GM19238 (cell line): Measurements from ENCODE around the gene SH3GL2.

Experiments used
- DNase-seq: peaks from one replicate; pipeline ENCODE4 v3.0.0; 2011; ENCODE audit warnings: low spot score; ENCODE audit not compliant: insufficient read length

The SH3GL2 gene

DNA sequence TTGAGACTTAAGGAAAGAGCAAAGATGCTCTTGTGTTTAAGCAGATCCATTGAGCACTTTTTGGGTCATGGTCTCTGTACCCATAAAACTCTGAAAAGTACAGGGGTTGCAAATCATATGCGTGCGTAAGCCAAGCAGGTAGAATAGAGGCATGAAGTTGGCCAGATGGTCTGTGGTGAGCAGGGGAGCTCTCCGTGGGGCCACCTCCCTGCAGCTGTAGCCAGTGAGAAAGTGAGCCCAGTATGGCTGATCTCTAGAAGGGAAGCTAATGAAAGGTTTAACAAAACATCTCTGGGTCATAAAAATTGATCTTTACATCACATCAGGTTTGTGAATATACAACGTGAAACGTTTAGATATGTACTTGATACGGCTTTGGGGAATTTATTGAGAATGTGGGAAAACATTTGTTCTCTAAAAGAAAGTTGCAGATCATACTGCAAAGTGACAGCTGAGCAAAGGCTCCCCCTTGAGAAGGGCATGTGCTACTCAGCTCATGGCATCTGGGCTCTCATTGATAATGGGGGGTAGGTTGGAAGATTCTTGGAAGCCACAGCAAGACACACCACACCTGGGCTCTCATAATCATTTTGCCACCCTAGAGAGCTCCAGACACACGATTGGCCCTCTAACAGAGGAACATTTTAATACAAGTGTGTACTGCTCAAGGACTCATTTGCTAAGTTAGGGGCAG, 30.6 kb downstream of the SH3GL2 start:
- DNase-seq, result no peak

DNA sequence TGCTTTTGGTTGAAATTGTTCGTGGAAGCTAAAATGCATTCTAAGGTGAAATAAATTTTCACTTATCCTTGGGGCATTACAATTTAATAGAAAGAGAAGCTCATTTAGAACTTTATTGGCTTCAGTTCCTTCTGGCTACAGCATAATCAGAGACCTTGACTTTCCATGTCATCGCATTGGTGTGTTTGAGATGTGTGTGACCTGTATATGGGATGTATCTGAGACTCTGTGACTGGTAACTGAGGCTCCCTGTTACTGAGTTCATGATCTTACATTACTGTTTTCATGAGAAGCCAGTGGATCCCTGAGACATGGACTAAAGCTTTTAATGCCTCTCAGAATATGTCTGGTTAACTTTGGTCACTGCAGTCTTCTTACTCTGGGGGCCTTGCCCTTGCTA, 32.5 kb downstream of the SH3GL2 start:
- DNase-seq, result no peak

DNA sequence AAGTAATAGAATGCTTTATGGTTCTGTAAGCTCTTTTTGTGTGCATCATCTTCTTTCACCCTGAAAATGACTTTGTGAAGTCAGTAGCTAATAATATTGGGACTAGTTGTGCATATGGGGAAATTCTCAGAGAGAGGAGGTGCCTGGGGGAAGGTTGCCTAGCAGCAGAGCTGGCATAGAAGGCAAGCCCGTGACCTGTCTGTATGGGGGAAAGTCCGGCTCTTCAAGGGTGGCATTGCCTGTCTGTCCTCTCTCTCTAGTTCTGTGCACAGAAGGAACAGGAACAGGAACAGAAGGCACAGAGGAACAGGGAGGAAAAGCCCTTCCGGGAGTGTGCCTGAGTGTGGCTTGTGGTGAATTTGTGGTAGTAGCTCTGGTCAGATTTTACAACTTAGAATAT, 33.1 kb downstream of the SH3GL2 start:
- DNase-seq, result no peak

DNA sequence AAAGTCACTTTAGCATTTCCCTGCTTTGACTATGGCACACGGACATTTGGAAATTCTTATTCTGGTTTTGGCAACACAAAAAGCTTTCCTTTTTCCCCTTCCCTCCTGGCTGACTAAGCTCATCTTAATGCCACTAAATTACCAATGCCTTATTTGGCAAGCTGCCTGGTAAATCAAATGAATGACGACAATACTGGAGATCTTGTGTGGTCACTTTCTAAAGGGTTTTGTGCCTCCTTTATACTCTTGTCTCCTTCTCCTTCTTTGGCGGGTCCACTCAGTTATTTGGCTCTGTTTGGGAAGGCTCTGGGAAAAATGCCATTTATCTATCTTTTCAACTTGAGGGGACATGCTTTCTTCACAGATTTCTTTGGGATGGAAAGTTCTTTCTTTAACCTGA, 34.9 kb downstream of the SH3GL2 start:
- DNase-seq, result no peak

DNA sequence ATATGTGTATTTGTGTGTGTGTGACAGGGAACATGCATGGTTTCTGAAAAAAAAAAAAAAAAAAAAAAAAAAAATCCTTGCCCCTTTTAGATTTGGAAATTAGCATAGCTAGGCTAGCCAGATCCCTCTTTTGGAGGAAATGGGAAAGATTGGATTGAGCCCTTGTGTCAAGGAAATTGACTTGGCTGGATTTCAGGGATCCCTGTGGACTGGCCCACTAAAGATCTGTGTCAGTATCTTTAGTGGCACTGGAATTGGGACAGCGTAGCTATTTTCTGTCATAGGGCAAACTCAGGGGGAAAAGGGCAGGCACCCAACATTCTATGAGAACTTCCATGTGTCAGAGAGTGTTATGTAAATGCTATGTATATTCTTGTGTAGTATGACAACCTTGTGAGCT, 35.4 kb downstream of the SH3GL2 start:
- DNase-seq, result no peak

DNA sequence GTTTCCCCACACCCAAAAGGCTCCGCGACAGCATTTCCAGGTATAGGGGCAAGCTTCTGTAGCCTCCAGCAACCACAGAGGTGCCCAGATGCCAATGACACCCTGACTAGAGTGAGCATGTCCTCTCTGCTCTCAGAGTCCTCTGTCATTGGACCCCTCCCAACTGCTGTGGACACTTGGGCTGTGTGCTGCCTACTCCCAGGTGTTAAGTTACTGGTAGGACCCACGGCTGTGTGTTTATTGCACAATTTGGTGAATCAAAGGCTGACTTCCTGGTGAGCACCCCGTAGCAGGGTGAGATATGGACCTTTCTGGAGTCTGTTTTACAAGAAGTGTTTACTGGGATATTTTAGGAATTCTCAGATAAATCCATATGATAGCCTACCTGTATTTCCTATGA, 36.0 kb downstream of the SH3GL2 start:
- no peak for DNase-seq

DNA sequence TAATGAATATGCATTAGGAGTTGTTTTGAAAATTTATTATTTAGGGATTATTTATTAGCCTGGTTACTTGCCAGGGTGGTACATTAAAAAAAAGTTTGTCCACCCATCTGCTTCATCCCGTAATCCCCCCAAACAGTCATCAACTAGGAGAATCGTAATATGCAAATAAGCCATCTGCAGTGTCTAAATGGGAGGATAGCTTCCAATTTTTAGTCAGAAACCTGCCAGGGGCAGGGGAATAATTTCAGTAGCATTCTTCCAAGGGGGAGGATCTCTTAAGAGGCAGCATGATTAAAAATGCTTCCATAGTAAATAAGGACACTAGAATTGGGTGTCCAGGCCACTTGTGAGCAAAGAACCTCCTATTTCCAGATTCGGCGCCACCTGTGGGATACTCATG, 43.3 kb downstream of the SH3GL2 start:
- DNase-seq, result no peak

DNA sequence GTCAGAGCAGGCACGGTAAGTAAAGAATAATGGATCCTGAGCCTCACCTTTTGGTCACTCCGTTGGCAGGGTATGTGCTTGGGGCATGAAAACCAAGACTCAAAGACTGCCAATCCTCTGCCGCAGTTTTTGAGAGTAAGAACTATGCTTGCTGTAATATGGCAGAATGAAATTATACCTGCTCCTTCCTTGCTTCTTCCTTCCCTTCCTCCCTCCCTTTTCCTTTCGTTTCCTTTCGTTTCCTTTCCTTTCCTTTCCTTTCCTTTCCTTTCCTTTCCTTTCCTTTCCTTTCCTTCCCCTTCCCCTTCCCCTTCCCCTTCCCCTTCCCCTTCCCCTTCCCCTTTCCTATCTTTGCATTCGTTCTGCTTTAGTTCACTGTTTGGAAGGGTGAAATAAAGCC, 43.9 kb downstream of the SH3GL2 start:
- no peak for DNase-seq

DNA sequence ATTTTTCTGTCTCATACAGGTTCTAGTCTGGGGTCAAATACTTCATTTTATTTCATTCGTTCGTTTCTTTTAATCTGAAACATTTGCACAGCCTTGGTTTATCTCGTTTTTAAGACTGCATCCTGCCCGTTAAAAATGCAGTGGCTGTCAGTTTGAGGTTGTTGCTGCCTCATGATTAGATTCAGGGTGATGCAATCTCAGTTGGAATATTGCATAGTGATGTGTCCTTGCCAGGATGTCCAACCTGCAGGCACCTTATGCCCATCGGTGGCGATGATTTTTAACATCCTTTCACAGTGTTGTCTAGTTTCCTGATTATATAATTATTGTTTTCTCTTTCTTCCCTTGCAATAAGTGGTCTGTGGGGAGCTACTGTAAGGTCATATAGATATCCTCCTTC, 45.1 kb downstream of the SH3GL2 start:
- no peak for DNase-seq

DNA sequence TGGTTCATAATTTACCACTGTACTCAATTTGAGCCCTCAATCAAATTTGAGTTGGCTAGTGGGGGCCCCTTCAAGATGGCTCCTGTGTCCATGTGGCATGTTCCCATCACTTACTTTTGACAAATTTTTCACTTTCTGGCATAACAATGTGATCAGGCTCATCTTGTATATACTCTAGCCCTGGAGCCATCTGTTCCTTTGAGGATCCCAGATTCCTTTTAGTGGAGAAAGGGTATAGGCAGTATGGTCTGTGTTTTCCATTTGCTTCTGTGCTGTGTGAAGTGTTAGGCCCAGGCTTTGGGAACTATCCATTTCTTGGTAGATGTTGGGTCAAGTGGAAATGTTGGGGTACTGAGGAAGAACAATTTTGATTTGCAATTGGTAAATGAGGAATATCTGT, 45.7 kb downstream of the SH3GL2 start:
- no peak for DNase-seq

DNA sequence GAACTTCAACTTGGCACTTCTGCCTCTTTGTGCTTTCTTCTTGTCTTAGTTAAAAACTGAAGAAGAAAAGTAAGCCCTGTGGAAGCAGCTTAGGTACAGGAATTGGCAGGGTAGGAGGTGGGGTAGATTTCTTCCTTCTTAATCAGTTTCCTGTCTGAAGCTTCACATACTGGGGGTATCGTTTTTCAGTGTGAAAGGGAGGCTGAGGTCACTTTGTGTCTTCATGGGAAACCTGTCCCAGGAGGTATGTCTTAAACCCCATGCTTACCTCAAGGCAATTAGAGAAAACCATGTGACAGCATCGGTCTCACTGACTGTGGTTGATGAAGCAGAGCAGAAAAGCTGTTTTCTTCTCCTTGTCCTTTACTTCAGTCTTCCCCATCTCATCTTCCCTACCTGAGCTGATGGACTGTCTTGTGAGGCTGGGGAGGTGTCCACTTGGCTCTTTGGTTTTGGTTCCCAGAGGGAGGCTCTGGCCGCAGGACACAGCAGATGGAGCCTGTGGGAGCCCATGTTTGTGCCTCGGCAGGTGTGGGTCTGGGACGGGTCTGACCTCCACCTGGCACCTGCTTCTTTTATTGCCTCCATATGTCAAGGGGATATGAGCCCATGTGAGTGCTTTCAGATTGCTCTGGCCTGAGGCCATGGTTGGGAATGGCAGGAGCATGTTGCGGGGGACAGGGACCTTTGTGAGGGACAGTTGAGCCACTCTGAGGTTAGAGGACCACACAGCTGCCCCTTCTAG, 47.0 kb downstream of the SH3GL2 start:
- DNase-seq, result no peak

DNA sequence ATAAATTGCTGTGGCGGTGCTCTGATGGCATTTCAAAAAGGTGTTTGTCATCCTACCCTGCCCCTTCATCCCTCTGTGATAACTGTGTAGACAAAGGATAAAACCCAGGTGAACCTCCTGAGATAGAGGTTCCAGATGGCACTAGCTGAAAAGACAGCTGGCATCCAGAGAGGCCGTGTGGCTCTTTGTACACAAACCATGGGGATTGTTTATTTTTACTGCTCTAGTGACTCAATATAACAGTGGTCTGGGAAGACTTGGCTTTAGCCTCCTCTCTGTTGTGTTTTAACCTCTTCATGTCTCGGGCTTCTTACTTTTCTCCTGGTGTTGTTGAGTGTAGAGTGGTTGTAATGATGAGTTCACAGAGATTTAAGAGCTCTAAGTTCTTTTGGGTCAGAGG, 48.8 kb downstream of the SH3GL2 start:
- DNase-seq, result no peak

DNA sequence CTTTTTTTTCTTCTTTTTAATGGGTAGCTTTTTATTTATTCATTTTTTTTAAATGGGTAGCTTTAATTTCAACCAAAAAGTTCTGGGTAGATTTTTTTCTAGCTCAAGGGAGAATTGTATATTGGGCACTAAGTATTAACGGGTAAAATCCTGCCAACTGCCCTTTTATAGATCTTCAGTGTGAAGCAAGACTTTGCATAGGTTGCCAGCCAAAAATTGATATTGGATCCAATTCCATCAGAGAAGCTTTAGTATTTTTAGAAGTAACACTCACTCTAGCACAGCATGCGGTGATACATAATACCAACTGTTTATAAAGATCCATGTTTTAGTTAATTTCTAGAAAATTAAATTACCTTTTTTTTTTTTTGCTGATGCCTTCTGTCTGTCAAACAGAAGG, 49.8 kb downstream of the SH3GL2 start:
- no peak for DNase-seq

DNA sequence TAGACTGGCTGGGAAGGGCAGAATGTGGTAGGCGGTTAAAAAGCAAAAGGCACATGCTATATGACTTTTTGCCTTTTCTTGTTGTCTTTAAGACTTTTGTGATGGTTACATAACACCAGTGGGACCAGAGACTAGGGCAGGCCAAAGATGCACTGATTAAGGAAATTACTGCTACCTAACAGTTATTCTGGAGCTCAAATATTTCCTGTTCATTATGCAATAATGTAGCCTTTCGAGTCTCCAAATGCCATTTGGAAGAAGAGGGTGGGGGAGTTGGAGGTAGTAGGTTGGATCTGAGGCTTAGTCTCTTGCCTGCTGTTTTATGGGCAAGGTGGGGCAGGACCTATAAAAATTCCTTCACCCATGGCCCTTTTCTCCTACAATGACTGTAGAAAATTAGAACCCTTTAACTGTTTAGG, 51.7 kb downstream of the SH3GL2 start:
- DNase-seq, result no peak

DNA sequence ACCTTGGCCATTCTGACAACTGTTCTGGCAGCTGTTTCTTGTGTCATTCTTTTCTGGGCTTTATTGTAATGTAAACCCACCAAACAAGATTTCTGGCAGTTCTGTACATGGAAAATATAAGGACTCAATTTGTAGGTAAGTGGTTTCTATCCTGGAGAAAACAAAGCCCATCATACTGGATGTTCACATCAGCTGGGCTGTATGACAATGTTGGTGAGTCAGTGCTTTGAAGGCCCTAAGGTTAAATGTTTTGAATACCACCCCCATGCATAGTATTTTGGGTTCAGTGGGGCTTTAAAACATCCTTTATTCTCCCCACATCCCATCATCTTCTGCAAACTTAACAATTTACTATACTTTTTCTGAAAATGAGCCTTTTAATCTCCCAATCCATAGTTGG, 52.5 kb downstream of the SH3GL2 start:
- no peak for DNase-seq

DNA sequence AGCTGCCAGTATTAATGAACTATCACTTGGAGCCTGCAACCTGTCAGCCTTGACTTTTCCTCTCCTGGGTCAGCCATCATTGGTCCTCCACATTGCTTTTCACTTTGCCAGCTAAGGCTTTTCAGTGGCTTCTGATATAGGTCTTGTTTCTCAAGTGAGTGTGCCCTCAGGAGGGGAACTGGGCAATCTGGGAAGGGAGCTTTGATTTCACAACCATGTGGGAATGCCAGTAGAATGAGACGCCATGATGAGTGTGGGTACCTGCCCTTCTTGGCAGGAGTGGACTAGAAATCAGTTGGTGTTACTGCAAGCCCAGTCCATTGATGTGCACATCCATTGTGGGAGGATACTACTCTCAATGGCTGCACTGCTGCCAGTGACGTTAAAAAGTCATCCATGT, 54.1 kb downstream of the SH3GL2 start:
- DNase-seq, result no peak

DNA sequence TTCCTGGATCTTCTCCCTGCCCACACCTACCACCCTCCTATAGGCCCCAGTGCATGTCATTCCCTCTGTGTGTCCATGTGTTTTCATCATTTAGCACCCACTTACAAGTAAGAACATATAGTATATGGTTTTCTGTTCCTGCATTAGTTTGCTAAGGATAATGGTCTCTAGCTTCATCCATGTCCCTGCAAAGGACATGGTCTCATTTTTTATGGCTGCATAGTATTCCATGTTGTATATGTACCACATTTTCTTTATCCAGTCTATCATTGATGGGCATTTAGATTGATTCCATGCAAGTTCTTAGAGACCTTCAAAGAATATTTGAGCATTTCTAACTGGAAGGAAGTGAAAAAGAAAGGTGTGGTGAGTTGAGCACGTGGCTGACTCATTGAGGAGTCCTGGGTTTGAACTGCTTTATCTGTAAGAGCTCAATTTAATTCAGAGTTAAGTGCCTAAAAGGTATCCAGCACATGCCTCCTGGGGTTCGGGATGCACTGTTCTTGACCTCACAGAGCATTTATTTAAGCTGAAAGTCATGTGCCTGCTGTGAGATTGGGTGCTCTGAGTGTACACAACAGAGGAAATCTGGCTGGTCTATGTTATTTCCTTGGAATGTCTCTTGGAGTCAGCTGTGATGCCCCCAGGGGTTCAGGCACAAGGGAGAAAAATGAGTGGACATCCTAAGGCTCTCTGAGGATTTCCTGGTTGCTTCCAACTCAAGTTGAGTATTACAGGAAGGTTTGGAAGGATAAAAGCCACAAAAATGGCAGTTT, 56.4 kb downstream of the SH3GL2 start:
- DNase-seq, result no peak

DNA sequence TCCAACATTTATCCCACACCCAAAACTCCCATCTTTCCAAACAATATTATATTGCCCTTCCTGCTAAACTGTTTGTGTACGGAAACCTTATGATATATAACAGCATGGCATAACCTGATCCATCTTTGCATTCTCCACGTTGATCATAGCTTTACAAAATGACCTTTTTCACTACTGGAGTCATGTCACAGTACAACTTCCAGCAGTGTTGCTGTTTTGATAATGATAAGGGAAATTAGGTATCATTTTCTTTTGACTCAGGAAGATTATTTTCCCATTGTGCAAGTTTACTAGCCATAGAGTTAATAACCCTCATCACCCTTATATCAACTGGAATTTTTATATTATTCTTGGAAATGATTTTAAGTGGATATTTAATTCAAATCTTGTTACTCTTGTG, 57.5 kb downstream of the SH3GL2 start:
- no peak for DNase-seq

DNA sequence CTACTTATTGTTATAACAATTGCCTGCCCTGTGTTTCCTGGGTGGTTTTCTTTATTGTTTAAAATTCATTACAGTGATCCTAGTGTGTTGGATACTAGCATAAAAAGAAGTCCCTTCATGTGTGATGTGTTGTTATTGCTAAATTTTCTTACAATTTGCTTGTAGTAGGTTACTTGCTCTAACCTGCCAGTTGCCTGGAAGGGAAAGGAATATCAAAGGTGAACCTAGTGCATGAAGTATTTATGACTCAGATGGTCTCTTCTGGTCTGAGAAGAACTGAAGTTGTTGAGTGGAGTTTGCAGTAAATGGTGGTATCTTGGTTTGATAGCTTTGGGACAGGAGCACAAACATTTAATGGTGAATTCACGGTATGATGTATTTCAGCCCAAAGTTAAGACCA, 58.0 kb downstream of the SH3GL2 start:
- DNase-seq, result no peak

DNA sequence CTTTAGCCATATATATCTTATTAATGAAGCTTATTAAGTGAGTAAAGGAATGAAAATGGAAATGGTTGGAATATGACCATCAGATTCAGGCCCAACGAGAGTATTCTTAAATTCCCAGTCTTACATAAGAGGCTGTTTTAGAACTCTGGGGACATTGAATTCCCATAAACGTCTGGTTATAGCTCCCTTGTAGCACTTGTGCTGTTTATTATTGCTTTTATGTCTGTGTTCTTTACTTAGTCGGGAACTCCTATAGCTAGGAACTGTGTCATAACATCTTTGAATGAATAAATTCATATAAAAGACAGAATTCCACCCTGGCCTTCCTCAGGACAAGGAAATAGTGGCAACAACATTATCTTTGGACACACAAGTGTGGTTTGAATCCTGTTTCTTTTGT, 58.4 kb downstream of the SH3GL2 start:
- no peak for DNase-seq

DNA sequence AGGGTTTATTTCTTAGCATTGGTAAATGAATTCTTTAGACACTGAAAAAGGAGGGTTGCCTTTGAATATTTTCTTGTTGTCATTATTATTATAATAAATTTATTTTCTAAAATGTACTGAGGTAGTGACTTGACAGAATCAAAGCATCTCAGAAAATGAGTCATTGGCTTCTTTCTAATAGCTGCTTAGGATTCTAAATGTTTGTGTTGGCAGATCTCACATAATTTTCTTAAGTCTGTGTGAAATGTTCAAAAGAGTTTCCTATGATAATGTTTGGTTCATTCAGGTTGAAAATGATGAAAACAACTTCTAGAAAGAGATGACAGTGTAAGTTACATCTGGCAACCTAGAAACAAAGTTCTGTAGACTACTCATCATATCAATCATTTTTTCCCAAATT, 69.7 kb downstream of the SH3GL2 start:
- DNase-seq, result no peak

DNA sequence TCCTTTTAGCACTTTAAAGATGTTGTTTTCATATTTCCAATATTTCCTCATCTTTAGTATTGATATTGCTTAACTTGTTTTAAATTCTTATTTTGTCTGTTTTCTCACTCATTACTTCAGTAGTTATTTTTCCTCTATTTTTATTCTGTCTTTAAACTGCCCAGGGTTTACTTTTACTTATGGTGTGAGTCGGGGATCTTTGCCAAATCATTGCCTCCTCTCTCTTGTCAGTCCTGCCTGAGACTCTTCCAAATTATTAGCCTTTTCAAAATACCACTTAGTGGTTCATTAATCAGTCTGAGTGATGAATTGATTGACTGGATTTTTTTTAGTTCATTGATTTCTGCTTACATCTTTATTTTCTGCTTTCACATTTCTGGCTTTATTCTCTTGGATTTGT, 72.9 kb downstream of the SH3GL2 start:
- DNase-seq, result no peak
